Mammary epithelial cell (primary cell): ENCODE data around the gene PFKFB4.

Experiments used
- CTCF ChIP-seq, 2 donors: IDR thresholded peaks in 1 of 2; conservative IDR thresholded peaks in 1 of 2; 2 replicates each; pipeline ENCODE4 v1.5.1; 2011 to 2012; ENCODE audit warnings: inconsistent platforms in 2 of 2, low read length in 2 of 2, mild to moderate bottlenecking in 2 of 2, control low read depth in 1 of 2, low read depth in 1 of 2; ENCODE audit not compliant: insufficient read depth in 1 of 2; ENCODE audit errors: extremely low read depth in 1 of 2
- EZH2 ChIP-seq: IDR thresholded peaks from 2 replicates; pipeline ENCODE4 v1.6.1; 2012; ENCODE audit warnings: low read length, inconsistent platforms, borderline replicate concordance

GRCh38 chr3:48556796-48557626, at the start of gene PFKFB4:
- TF ChIP-seq CTCF (conservative IDR thresholded peaks at IDR 0.05 in 1 of 2, IDR thresholded peaks at IDR 0.05 in 1 of 2; ENCODE audit: extremely low read depth in 1 of 2, insufficient read depth in 1 of 2, low read depth in 1 of 2, low read length in 2 of 2) (no peak), EZH2 (no peak)
